ENCODE data around the gene PLCG1. TPM values are rescaled to one million over a fixed set of nuclear protein-coding genes. Genes with fewer than 3 reads are reported as not detected.

PLCG1 gene
- polyA plus RNA-seq, 3 donors: 144 to 202 (median 174) TPM

DNA sequence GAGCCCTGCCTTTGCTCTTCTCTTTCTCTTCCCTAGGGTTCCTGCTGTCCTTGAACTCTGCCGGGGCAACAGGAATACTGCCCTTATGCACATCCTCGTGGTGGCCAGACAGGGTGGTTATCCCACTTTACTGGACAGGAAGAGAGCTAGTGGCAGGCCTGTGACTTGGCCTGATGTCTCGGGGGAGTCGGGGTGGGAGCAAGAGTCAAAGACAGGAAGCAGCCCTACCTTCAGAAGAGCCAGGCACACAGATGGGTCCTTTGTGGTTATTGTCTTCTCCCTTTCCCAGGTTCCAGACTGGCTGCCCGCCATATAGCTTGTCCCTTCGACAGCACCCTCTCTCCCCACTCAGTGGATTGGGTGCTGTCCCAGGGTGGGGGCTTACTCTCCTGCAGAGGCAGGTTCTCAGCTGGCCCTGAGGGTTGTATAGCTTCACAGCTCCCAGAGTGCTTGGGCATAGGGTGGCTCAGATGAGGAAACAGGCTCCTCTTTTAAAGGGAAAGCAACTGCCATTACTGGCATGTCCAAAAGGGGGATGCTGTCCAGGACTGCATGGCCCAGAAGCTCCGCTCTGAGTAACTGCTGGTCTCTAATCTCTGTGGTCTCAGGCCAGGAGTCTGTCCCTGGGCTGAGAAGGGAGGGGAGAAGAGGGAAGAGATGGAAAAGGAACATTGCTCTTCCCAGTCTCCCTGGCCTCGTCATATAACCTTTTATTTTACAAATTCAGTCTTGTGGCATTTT lies 17.3 kb downstream of the PLCG1 start:
- DNase-seq (ENCODE audit: extremely low read depth in 1 of 11, low read depth in 9 of 11, low spot score in 4 of 11): no peak

GRCh38 chr20:41155261-41155660 lies 17.9 kb downstream of the PLCG1 start:
- no peak for DNase-seq (ENCODE audit: extremely low read depth in 1 of 11, low read depth in 9 of 11, low spot score in 4 of 11)

GRCh38 chr20:41158082-41158625 lies 20.8 kb downstream of the PLCG1 start:
- DNase-seq (ENCODE audit: extremely low read depth in 1 of 11, low read depth in 9 of 11, low spot score in 4 of 11): no peak

DNA sequence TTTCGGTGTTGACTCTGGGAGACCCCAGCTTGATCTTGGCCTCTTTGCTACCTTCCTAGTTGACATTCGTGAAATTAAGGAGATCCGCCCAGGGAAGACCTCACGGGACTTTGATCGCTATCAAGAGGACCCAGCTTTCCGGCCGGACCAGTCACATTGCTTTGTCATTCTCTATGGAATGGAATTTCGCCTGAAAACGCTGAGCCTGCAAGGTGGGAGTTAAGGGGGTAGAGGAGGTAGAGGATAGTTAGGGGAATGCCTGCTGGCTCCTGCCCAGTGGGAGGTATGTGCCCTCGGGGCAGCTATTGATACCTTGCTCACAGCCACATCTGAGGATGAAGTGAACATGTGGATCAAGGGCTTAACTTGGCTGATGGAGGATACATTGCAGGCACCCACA lies 22.2 kb downstream of the PLCG1 start:
- no peak for DNase-seq (ENCODE audit: extremely low read depth in 1 of 11, low read depth in 9 of 11, low spot score in 4 of 11)

- no peak for DNase-seq (ENCODE audit: extremely low read depth in 1 of 11, low read depth in 9 of 11, low spot score in 4 of 11)
Observed at GRCh38 chr20:41160686-41161085, 23.3 kb downstream of the PLCG1 start.

DNA sequence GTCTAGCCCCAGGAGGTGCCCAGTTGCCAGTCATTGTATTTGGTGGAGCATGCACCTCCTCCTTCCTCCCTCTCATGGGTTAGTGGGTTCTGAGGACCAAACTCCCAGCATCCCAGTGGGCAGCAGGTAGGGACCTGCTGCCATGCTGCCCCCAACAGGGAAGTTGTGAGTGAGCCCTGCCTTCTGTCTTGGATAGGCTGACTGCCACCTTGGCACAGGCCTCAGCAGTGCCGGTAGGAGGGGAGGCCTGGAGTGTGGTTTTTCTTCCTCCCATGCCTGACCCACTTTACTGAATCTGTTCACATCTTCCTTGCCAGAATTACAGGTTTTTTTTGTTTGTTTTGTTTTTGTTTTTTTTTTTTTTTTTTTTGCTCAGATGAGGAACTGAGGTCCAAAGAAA lies 24.5 kb downstream of the PLCG1 start:
- DNase-seq (ENCODE audit: extremely low read depth in 1 of 11, low read depth in 9 of 11, low spot score in 4 of 11): no peak

DNA sequence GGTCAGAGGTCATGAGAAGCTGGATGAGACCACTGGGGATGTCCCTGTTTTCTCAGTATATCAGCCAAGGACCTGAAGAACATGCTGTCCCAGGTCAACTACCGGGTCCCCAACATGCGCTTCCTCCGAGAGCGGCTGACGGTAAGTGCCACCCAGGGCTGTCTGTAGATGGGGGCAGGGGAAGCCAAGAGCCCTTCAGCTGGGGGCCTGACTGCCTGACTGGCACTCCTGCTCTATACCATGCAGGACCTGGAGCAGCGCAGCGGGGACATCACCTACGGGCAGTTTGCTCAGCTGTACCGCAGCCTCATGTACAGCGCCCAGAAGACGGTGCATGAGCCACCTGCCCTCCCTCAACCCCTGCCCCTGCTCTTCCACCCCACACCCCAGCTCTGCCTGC lies 25.1 kb downstream of the PLCG1 start:
- DNase-seq (ENCODE audit: extremely low read depth in 1 of 11, low read depth in 9 of 11, low spot score in 4 of 11): no peak

- DNase-seq (ENCODE audit: extremely low read depth in 1 of 11, low read depth in 9 of 11, low spot score in 4 of 11): no peak
Observed at GRCh38 chr20:41163821-41164220, 26.5 kb downstream of the PLCG1 start.

GRCh38 chr20:41165001-41165882 lies 27.9 kb downstream of the PLCG1 start:
- DNase-seq (ENCODE audit: extremely low read depth in 1 of 11, low read depth in 9 of 11, low spot score in 4 of 11): no peak

- no peak for DNase-seq (ENCODE audit: extremely low read depth in 1 of 11, low read depth in 9 of 11, low spot score in 4 of 11)
Observed at GRCh38 chr20:41166201-41167117, 29.1 kb downstream of the PLCG1 start.

DNA sequence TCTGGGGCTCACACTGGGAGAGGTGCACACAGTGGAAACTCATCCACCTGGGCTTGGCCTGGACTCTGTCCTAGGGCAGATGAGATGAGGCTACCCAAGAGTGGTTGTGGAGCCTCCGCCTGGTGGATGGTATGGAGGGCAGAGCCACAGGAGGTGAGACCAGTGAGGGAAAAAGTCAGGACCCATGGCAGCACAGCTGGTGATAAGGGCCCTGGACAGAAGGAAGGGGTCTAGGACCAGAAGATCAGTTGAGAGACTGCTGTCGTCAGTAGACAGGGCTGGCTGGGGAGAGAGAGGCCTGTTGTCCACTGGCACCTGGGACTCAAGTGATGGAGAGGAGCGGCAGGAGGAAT lies 29.8 kb downstream of the PLCG1 start:
- DNase-seq (ENCODE audit: extremely low read depth in 1 of 11, low read depth in 9 of 11, low spot score in 4 of 11): no peak

GRCh38 chr20:41167481-41168253 lies 30.3 kb downstream of the PLCG1 start:
- no peak for DNase-seq (ENCODE audit: extremely low read depth in 1 of 11, low read depth in 9 of 11, low spot score in 4 of 11)

DNA sequence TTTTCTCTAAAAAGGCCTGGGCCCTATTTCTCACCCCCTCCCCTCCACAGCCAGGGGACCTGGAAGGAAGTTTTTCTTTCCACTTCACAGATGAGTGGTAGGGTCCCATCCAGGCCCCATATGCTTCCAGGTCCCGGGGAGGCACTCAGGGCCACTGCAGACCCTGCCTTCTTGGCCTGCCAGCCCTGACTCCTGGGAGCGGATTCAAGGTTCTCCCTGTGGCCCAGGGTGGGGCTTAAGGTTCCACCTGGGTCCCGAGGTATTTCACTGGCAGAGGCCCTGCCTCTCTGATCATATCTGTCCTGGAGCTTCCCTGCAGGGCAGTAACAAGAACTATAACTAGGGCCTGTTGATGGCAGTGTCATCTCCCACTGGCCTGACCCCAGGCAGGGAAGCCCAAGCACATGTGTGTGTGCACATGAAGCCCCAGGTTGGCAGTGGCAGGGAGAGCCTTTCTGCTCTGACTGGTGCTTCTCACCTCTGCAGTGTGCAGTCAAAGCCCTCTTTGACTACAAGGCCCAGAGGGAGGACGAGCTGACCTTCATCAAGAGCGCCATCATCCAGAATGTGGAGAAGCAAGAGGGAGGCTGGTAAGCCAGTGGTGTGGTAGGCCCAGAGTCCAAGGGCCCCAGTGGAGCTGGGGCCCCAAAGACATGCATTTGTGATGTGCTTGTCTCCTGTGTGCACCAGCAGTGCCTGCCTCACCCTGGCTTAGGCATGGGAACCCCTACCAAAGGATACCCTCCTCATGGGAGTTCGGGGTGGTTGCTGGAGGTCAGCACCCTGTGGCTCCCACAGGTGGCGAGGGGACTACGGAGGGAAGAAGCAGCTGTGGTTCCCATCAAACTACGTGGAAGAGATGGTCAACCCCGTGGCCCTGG lies 31.2 kb downstream of the PLCG1 start:
- no peak for DNase-seq (ENCODE audit: extremely low read depth in 1 of 11, low read depth in 9 of 11, low spot score in 4 of 11)

- no peak for DNase-seq (ENCODE audit: extremely low read depth in 1 of 11, low read depth in 9 of 11, low spot score in 4 of 11)
Observed at GRCh38 chr20:41169162-41169690, 31.9 kb downstream of the PLCG1 start.

DNA sequence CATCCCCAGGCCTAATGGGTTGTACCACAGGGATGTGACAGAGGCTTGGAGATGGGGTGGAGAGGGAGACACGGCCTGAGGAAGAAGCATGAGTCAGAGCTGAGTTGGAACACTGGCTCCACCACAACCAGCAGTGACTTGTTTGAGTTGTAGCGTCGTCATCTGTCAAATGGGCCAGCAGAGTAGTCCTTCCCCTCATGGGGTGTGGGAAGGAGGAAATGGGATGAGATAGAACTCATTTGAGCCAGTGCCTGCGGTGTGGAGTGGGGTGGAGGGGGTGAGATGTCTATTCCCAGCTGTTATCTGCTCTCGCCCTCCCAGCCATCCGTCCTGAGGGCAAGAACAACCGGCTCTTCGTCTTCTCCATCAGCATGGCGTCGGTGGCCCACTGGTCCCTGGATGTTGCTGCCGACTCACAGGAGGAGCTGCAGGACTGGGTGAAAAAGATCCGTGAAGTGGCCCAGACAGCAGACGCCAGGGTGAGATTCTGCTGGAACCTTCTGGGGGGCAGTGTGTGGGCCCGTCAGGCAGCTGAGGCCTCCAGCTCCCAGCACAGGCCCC lies 32.5 kb downstream of the PLCG1 start:
- no peak for DNase-seq (ENCODE audit: extremely low read depth in 1 of 11, low read depth in 9 of 11, low spot score in 4 of 11)

DNA sequence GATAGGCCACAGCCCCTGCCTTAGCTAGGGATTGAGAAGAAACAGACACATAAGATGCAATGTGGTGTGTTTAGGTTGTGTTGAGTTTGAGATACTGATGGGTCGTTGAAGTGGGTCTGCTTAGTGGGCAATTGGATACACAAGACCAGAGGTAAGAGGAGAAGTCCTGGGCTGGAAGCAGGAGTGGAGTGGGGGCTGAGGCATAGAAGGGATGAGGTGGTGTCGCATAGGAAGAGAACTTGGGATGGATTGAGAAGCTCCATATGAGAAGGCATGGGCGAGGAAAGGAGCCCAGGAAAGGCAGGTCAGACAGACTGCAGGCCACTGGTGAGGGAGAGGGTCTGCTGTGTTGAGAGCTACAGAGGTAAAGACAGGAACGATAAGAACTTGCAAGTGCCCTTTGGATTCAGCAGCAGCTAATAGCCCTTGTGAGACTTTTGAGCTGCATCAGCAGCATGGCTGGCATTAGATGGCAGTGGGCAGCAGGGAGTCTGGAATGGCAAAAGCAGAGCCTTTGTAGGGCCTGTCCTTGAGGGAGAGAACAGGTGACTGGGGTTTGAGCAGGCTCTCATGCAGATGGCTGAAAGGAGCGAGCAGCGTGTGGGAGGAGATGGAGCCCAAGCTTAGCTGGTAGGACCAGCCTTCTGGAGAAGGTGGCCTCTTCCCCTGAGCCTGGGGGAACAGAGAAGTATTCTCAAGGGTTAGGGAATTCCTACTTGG lies 33.2 kb downstream of the PLCG1 start:
- DNase-seq (ENCODE audit: extremely low read depth in 1 of 11, low read depth in 9 of 11, low spot score in 4 of 11): no peak
